ENCODE results near the gene SCIN. TPM values are rescaled to one million over a fixed set of nuclear protein-coding genes. Genes with fewer than 3 reads are reported as not detected.

SCIN gene
- total and polyA plus RNA-seq, 2 of the 8 experiments (the other 6 are each of a cell fraction or from before 2014, with no cell fraction given) = 0.47 to 1.9 TPM

GRCh38 chr7:12650080-12650479, 79.6 kb downstream of the SCIN start:
- Histone ChIP-seq H3K14ac (ENCODE audit: insufficient read length) (no peak overlapping the region), H2AK5ac (ENCODE audit: low read depth, low read length) (no peak overlapping the region), H3K9ac (replicated peaks in 1 of 4; ENCODE audit: extremely low read depth in 1 of 4, low read depth in 3 of 4, low read length in 3 of 4) (no peak overlapping the region), H2BK20ac (ENCODE audit: low read length) (no peak overlapping the region), H3K27me3 (replicated peaks in 1 of 4; ENCODE audit: control insufficient read depth in 3 of 4, extremely low read depth in 1 of 4, insufficient read depth in 3 of 4, low read length in 3 of 4) (no peaks in the 10 kb centered on the region), H2AFZ (ENCODE audit: low read length) (no peak overlapping the region), H3K79me1 (ENCODE audit: low read depth, low read length) (no peaks in the 10 kb centered on the region), H3K4me3 (ENCODE audit: extremely low read depth in 1 of 4, insufficient read depth in 2 of 4, low read depth in 3 of 4, low read length in 4 of 4) (no peak overlapping the region), H4K91ac (replicated peaks; ENCODE audit: insufficient read length, low read length) (no peak overlapping the region), H3K36me3 (ENCODE audit: control insufficient read depth in 2 of 4, insufficient read depth in 4 of 4, low read length in 3 of 4) (no peaks in the 10 kb centered on the region), H3K23ac (ENCODE audit: insufficient read length) (no peak overlapping the region), H2BK12ac (ENCODE audit: low read depth, low read length) (no peak overlapping the region), H2BK15ac (ENCODE audit: low read length) (no peak overlapping the region), H3K4me1 (replicated peaks in 1 of 4; ENCODE audit: control insufficient read depth in 3 of 4, insufficient read depth in 4 of 4, low read length in 3 of 4) (peaks cover 0 to 8% (median 1%) of the 10 kb centered on the region in 4 experiments; a peak in 4 of 7 replicates), H2BK5ac (ENCODE audit: low read depth, low read length) (no peak overlapping the region), H4K8ac (ENCODE audit: extremely low read depth, insufficient read depth, low read length) (no peak overlapping the region), H3K4me2 (ENCODE audit: insufficient read depth in 1 of 2, low read depth in 2 of 2, low read length in 2 of 2) (no peak overlapping the region), H3K56ac (replicated peaks; ENCODE audit: insufficient read length, low read depth, low read length) (no peak overlapping the region), H4K20me1 (replicated peaks in 1 of 2; ENCODE audit: control insufficient read depth in 1 of 2, insufficient read depth in 2 of 2, low read length in 2 of 2) (no peaks in the 10 kb centered on the region), H3K27ac (ENCODE audit: low read depth, low read length) (no peak overlapping the region), H3K23me2 (ENCODE audit: low read depth, low read length) (no peaks in the 10 kb centered on the region), H3K4ac (replicated peaks; ENCODE audit: insufficient read length, low read depth, low read length) (no peak overlapping the region), H3K9me3 (ENCODE audit: insufficient read depth in 2 of 2, low read depth in 1 of 2, low read length in 1 of 2) (no peaks in the 10 kb centered on the region), H3K79me2 (ENCODE audit: control insufficient read depth in 1 of 2, insufficient read depth in 2 of 2, low read length in 2 of 2) (no peaks in the 10 kb centered on the region), H2BK120ac (replicated peaks; ENCODE audit: low read depth, low read length) (no peak overlapping the region), H4K5ac (ENCODE audit: insufficient read length, low read depth, low read length) (no peak overlapping the region), H3K18ac (ENCODE audit: extremely low read depth, low read length) (no peak overlapping the region)
- POLR2A ChIA-PET (ENCODE audit: partially characterized antibody) = no interaction called here
- WGBS, 2 experiments (ENCODE audit: extremely low coverage in 1 of 2, insufficient coverage in 1 of 2, insufficient read length in 1 of 2, insufficient replicate concordance in 2 of 2, low coverage in 1 of 2, low lambda C conversion rate in 2 of 2, missing lambda C conversion rate in 1 of 2) = 92% methylated on average over 2 of the region's 2 CpGs; no CpG with 5 or more reads in 1 of the 2 experiments
- DNase-seq (ENCODE audit: low read depth in 1 of 2, low spot score in 2 of 2) = no peak
- TF ChIP-seq JUND (IDR thresholded peaks at IDR 0.05; ENCODE audit: low read length) = no peak
- no peak for TF ChIP-seq POU5F1 (IDR thresholded peaks at IDR 0.05; ENCODE audit: low read depth, low read length)
- no peak for TF ChIP-seq TBP (IDR thresholded peaks at IDR 0.05; ENCODE audit: low read depth, low read length)
- TF ChIP-seq YY1 (IDR thresholded peaks at IDR 0.05; ENCODE audit: low read depth, low read length) = no peak
- TF ChIP-seq CTBP2 (IDR thresholded peaks at IDR 0.05; ENCODE audit: borderline replicate concordance, insufficient read depth, insufficient read length, low read length) = no peak
- no peak for TF ChIP-seq TCF12 (IDR thresholded peaks at IDR 0.05; ENCODE audit: low read depth, low read length)
- no peak for TF ChIP-seq RXRA (IDR thresholded peaks at IDR 0.05; ENCODE audit: insufficient read depth, low read depth, low read length)
- no peak for TF ChIP-seq TEAD4 (IDR thresholded peaks at IDR 0.05; ENCODE audit: low read depth, low read length)
- no peak for TF ChIP-seq ZNF274 (IDR thresholded peaks at IDR 0.05; ENCODE audit: borderline replicate concordance, extremely low read depth, low read length)
- no peak for TF ChIP-seq USF2 (IDR thresholded peaks at IDR 0.05; ENCODE audit: low read length)
- no peak for TF ChIP-seq BACH1 (IDR thresholded peaks at IDR 0.05; ENCODE audit: low read length)
- no peak for FAIRE-seq
- CTCF ChIA-PET (ENCODE audit: partially characterized antibody) = interaction anchor here (4.1 kb wide), 1 partner anchor 36 kb away, joined by 19 read pairs; no protein-coding TSS in a partner anchor
